Jurkat, Clone E6-1 (cell line): ENCODE data around the gene IGF1. TPM values are rescaled to one million over a fixed set of nuclear protein-coding genes. Genes with fewer than 3 reads are reported as not detected.

Experiments
- DNase-seq: peaks from one replicate; pipeline ENCODE4 v3.0.0-alpha.2; 2011; ENCODE audit warnings: low read depth, low spot score
- H3K4me3 ChIP-seq: 2 replicates; pipeline ENCODE4 v1.5.1; 2011; ENCODE audit warnings: mild to moderate bottlenecking, low read length, control low read depth, moderate library complexity
- polyA plus RNA-seq: library from polyadenylated mRNA; unstranded; fragments of >200 nt; gene quantifications from one replicate; pipeline ENCODE4 v1.2.1, GENCODE V29; 2012; ENCODE audit warnings: missing spikeins; ENCODE audit not compliant: insufficient read length, insufficient read depth

The IGF1 gene
- polyA plus RNA-seq, result not detected

- no peak within 1 kb of the TSS for H3K4me3 ChIP-seq
- peak; percentile 40 for DNase-seq
Measured at GRCh38 chr12:102480406-102480805, at the start of gene IGF1. Gene IGF1, minus strand, starts transcription at chr12:102480563. Its CDS starts 182 bp downstream, at chr12:102480381.

DNA sequence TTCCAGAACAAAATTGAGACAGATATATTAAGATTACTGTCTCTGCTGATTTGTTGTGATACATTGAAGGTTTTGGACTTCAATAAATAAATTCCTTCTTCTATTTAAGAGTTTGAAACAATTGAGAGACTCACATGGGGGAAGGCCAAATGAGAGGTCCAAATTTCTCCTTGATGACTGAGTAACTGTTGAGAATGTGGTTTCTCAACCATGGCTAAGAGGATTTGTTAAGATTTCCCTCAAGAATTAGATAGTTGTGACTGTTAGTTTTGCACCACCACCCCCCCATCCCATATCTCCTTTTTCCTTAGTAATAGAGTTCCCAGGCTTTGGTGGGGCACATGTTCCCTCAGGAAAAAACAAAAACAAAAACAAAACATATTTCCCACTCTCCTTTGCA, 47.7 kb upstream of the IGF1 start:
- no peak for DNase-seq
- no peak overlapping the region for H3K4me3 ChIP-seq

DNA sequence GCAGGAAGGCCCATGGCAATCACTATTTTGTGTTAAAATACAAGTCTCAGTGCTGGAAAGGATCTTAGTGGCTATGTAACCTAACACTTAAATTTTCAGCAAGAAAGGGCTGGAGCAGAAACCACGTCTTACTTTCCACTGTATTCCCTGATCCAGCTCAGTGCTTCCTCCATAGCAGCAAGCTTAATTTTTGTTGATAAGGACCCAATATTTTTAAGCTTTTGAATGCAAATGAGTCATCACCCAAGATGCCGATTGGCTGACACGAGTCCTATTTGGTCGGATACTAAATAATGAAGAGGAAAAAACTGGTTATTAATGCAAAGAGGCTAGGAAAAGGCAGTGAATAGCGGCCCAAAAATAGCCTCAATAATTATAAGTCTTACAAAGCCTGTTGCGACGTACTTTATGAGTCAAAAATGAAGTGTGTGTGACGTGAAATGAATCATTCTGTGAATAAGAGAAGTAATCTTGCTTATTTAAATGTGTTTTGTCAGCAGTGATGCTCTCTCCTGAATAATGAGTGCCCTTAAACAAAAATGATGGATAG, 46.9 kb upstream of the IGF1 start:
- no peak for DNase-seq
- no peak overlapping the region for H3K4me3 ChIP-seq

DNA sequence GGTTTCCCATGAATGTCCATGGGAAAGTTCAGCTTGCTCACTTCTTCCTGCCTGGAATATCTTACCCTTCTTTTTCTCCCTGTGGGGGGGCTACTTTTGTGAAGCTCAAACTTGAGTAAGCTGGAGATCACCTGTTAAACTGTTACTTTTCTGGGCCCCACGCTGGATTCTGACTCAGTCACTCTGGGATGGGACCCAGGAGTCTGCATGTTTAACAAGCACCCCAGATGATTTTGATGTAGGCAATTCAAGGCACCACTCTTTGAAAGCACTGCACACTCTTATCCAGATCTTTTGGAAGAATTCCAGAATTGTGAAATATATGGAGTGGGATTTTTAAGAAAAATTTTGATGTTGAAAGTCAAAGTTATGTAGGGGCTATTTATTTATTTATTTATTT, 46.3 kb upstream of the IGF1 start:
- no peak overlapping the region for H3K4me3 ChIP-seq
- DNase-seq, result no peak

GRCh38 chr12:102522768-102523167, 42.4 kb upstream of the IGF1 start:
- DNase-seq, result no peak
- no peak overlapping the region for H3K4me3 ChIP-seq

- no peak overlapping the region for H3K4me3 ChIP-seq
- DNase-seq, result no peak
Measured at GRCh38 chr12:102521662-102522277, 41.4 kb upstream of the IGF1 start.

- no peak overlapping the region for H3K4me3 ChIP-seq
- DNase-seq, result no peak
Measured at GRCh38 chr12:102518871-102519270, 38.5 kb upstream of the IGF1 start.

GRCh38 chr12:102514696-102515095, 34.3 kb upstream of the IGF1 start:
- DNase-seq, result no peak
- no peak overlapping the region for H3K4me3 ChIP-seq

- no peak for DNase-seq
- H3K4me3 ChIP-seq, result no peak overlapping the region
Measured at GRCh38 chr12:102513739-102514138, 33.4 kb upstream of the IGF1 start.

GRCh38 chr12:102513272-102513671, 32.9 kb upstream of the IGF1 start:
- no peak for DNase-seq
- no peak overlapping the region for H3K4me3 ChIP-seq

- DNase-seq, result peak; percentile 2
- no peak overlapping the region for H3K4me3 ChIP-seq
Measured at GRCh38 chr12:102512523-102512922, 32.2 kb upstream of the IGF1 start.

- no peak overlapping the region for H3K4me3 ChIP-seq
- DNase-seq, result no peak
Measured at GRCh38 chr12:102511575-102511974, 31.2 kb upstream of the IGF1 start.

DNA sequence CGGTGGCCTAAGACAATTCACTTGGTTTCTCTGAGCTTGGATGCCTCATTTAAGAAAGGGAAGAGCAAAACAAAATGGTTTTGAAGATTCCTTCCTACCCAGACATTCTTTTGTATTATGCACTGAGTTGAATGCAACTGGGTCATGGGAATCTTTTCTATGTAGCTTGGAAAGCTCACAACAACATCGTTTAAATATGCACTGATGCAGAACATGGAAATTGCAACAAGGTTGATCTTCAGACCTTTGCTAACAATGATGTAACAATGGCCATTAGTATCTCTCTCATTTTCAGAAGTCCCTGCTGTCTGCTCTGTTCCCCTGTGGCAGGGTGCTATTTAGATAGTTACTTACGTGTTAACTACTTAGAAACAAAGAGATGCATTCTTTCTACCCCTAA, 30.1 kb upstream of the IGF1 start:
- H3K4me3 ChIP-seq, result no peak overlapping the region
- no peak for DNase-seq

- H3K4me3 ChIP-seq, result no peak overlapping the region
- DNase-seq, result no peak
Measured at GRCh38 chr12:102510031-102510430, 29.7 kb upstream of the IGF1 start.

DNA sequence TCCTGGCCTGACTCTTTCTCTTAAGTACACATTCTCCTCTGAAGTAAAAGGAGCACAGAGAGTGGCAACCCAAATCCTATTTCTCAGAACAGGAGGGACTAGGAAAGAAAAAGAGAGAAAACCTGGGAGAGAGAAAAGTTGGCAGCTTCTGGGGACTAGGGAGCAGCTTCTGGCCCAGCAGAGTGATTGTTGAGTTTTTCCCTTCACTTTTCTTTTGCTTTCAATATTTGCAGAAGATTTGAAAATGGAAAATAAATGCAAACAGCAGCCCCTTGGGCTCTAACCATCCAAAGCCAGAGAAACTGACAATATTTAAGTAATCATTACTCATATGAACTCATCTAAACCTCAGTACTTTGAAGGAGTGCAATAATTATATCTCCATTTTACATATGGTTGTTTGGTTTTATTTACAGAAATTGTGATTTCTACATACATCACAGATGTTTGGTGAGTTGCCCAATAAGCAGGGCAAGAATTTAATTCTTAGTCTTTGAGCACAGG, 28.8 kb upstream of the IGF1 start:
- no peak overlapping the region for H3K4me3 ChIP-seq
- DNase-seq, result no peak

DNA sequence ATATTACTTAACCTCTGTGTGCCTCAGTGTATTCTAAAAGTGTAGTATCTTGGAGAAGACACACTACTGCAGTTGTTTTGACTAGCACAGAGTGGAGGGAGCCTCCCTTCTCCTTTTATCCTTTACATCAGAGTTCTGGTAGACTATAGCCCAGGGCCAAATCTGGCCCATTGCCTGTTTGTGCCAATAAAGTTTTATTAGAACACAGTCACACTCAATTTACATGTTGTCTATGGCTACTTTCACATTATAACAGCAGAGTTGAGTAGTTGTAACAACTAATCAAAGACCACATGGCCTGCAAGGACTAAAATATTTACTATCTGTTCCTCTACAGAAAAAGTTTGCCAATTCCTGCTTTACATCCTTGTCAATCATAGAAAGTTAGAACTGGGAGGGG, 27.7 kb upstream of the IGF1 start:
- no peak overlapping the region for H3K4me3 ChIP-seq
- DNase-seq, result no peak

- H3K4me3 ChIP-seq, result no peak overlapping the region
- DNase-seq, result no peak
Measured at GRCh38 chr12:102507301-102507700, 26.9 kb upstream of the IGF1 start.

DNA sequence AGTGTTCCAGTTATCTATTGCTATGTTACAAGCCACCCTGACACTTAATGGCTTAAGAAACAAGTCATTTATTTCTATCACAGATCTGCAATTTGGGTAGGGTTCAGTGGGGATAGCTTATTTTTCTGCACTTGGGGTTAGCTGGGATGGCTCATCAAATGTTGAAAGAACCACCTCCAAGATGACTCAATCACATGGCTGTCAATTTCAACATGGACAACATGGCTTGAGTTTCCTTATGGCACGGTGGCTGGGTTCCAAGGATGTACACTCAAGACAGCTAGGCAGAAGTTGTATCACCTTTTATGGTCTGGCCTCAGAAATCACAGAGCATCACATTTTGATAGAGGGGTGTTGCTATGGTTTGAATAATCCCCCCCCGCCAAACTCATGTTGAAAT, 24.5 kb upstream of the IGF1 start:
- no peak overlapping the region for H3K4me3 ChIP-seq
- DNase-seq, result no peak

DNA sequence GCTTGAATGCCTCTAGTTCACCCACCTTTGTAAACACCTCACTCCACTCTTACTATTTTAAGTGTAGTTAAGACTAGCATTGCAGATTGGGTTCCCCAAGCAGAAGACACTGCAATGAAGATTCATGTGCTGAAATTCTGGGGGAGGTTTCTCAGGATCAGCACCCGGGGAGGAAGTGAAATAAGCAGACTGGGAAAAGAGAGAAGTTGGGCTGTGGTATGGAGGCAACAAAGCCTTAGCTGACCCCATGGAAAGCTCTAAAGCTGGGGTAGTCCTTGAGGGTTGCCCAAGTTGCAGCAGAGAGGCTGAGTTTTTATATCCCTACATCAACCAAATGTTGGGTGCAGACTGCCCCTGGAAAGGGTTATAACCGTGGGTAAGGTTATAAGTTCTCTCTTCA, 23.9 kb upstream of the IGF1 start:
- no peak overlapping the region for H3K4me3 ChIP-seq
- no peak for DNase-seq

- no peak for DNase-seq
Measured at GRCh38 chr12:102503831-102504230, 23.5 kb upstream of the IGF1 start.

GRCh38 chr12:102503056-102503681, 22.8 kb upstream of the IGF1 start:
- no peak for DNase-seq
- H3K4me3 ChIP-seq, result no peak overlapping the region

More at GRCh38 chr12:102503831-102504230, 23.5 kb upstream of the IGF1 start:
- H3K4me3 ChIP-seq, result no peak overlapping the region
